Prostate gland (tissue), 2 donors: Measurements from ENCODE around the gene DNAJC9.

Experiments used
- CTCF ChIP-seq, 4 experiments: fragments of 200-600 bp in 2 of 4; fragments of 450-650 bp in 2 of 4; sonication (generic) in 2 of 4; IDR thresholded peaks; 1 replicate in 3 of 4; 2 replicates in 1 of 4; pipeline ENCODE4 v1.5.1; 2016 to 2019; ENCODE audit warnings: antibody characterized with exemption in 4 of 4, mild to moderate bottlenecking in 2 of 4, moderate library complexity in 2 of 4
- POLR2A ChIP-seq: fragments of 450-650 bp; IDR thresholded peaks from one replicate; pipeline ENCODE4 v1.6.1; 2016; ENCODE audit warnings: antibody characterized with exemption, mild to moderate bottlenecking
- POLR2AphosphoS5 ChIP-seq: sonication (generic); formaldehyde crosslinking; IDR thresholded peaks from one replicate; pipeline ENCODE4 v1.6.1; 2017; ENCODE audit warnings: antibody characterized with exemption

DNA sequence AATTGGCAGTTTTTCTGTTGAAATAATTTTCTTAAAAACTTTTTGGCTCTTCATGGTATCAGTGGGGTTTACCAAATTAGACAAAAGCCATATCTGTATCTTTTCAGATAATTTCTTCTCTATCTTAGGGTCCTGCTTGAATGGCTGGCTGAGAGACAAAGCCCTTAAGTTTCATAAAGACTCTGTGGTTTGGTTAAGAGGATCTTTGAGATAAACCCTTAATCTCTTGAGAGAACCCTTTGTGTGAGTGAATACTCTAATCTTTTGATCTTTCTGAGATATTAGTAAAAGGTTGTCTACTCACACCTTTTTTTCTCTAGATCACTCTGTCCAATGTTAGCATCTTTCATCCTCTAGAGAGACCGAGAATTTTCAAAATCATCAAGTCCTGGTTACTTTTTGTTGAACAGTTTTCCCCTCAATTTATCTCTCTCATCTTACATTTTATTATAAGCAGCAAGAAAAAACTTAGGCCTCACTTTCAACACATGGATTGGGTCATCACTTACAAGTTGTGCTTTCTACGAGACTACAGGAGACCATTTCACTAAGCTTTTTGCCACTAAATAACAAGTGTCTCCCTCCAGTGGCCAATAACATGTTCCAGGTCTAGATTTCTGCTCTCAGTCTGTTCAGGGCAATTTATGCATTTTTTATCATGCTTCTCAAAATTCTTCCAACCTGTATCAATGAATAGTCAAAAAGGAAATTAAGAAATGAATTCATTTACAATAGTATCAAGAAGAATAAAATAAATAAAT lies 28.4 kb downstream of the DNAJC9 start:
- TF ChIP-seq CTCF (IDR thresholded peaks at IDR 0.05) (no peak), POLR2A (no peak), POLR2AphosphoS5 (no peak)
